GM12878 (cell line): Measurements from ENCODE around the gene THSD4. TPM values are rescaled to one million over a fixed set of nuclear protein-coding genes. Genes with fewer than 3 reads are reported as not detected.

Source experiments
- ATAC-seq: fragments of 200-7000 bp; cut with Tn5 transposase; 3 replicates; pipeline ENCODE4 v1.9.1; 2020; ENCODE audit warnings: mild to moderate bottlenecking, moderate library complexity
- BruUV-seq: library from RNA; stranded (reverse); fragments of 400-500 nt; replicated peaks from 2 replicates; lab custom pipeline; 2021; lab: Mats Ljungman, UMichigan
- CTCF ChIA-PET: fragments of 300-600 bp; sonication (Branson Sonifier 250); formaldehyde crosslinking; extraction: SDS; loops from one replicate; lab custom pipeline; 2021; ENCODE audit warnings: inconsistent platforms; lab: Yijun Ruan, JAX
- POLR2A ChIA-PET: fragments of 350-600 bp; formaldehyde crosslinking; extraction: SDS; loops from one replicate; lab custom pipeline; 2021; ENCODE audit warnings: inconsistent platforms; lab: Charles Lee
- RAD21 ChIA-PET: fragments of 300-600 bp; sonication (Branson Sonifier 250); formaldehyde crosslinking; loops from one replicate; lab custom pipeline; 2023; ENCODE audit warnings: antibody characterized with exemption; ENCODE audit not compliant: unreplicated experiment; lab: Charles Lee
- SMC1A ChIA-PET: fragments of 300-600 bp; sonication (Branson Sonifier 250); formaldehyde crosslinking; loops from one replicate; lab custom pipeline; 2023; ENCODE audit not compliant: unreplicated experiment, uncharacterized antibody; lab: Charles Lee
- DNase-seq: peaks from one replicate; pipeline ENCODE4 v3.0.0-alpha.2; 2011; ENCODE audit warnings: low read depth, low spot score
- FAIRE-seq: peaks from 3 replicates; lab custom pipeline; 2011; peaks lifted over from hg19 to GRCh38; lab: Jason Lieb, UNC
- H2AFZ ChIP-seq: 2 replicates; pipeline ENCODE4 v1.6.0; 2011; ENCODE audit warnings: low read depth, low read length, control low read depth; ENCODE audit not compliant: control insufficient read depth
- H3K27ac ChIP-seq: 2 replicates; pipeline ENCODE4 v1.5.1; 2011; ENCODE audit warnings: control low read depth; ENCODE audit not compliant: control insufficient read depth, insufficient read depth
- H3K27me3 ChIP-seq, 2 experiments: replicated peaks in 1 of 2; 2 replicates each; pipeline versions ENCODE4 v1.6.0 to v1.6.1; 2011; ENCODE audit warnings: low read length in 1 of 2; ENCODE audit not compliant: control insufficient read depth in 2 of 2, insufficient read depth in 2 of 2
- H3K36me3 ChIP-seq, 2 experiments: 2 replicates each; pipeline ENCODE4 v1.5.1; 2011; ENCODE audit warnings: low read length in 1 of 2; ENCODE audit not compliant: control insufficient read depth in 2 of 2, insufficient read depth in 2 of 2
- H3K4me1 ChIP-seq: 2 replicates; pipeline ENCODE4 v1.6.1; 2011; ENCODE audit warnings: mild to moderate bottlenecking, low read length, moderate library complexity, mixed read lengths; ENCODE audit not compliant: control insufficient read depth, insufficient read depth
- H3K4me2 ChIP-seq: 2 replicates; pipeline ENCODE4 v1.6.0; 2011; ENCODE audit warnings: control low read depth; ENCODE audit not compliant: control insufficient read depth, insufficient read depth
- H3K4me3 ChIP-seq: fragments of 200-600 bp; sonication (generic); 2 replicates; pipeline ENCODE4 v1.5.1; 2016
- H3K79me2 ChIP-seq: 2 replicates; pipeline ENCODE4 v1.6.0; 2011; ENCODE audit warnings: low read length; ENCODE audit not compliant: control insufficient read depth, insufficient read depth
- H3K9ac ChIP-seq: 2 replicates; pipeline ENCODE4 v1.8.0; 2011; ENCODE audit warnings: low read length, control low read depth, mixed read lengths; ENCODE audit not compliant: control insufficient read depth, insufficient read depth
- H3K9me3 ChIP-seq: replicated peaks from 3 replicates; pipeline ENCODE4 v1.5.1; 2011; ENCODE audit warnings: mild to moderate bottlenecking, low read length; ENCODE audit not compliant: control insufficient read depth, insufficient read depth
- H4K20me1 ChIP-seq: 2 replicates; pipeline ENCODE4 v1.6.0; 2011; ENCODE audit not compliant: control insufficient read depth, insufficient read depth
- ATF2 ChIP-seq: IDR thresholded peaks from 2 replicates; pipeline ENCODE4 v1.6.1; 2012; ENCODE audit warnings: low read length, inconsistent platforms
- BCL3 ChIP-seq: IDR thresholded peaks from 2 replicates; pipeline ENCODE4 v1.6.1; 2011; ENCODE audit warnings: borderline replicate concordance, low read depth, mild to moderate bottlenecking, moderate library complexity, low read length; ENCODE audit not compliant: insufficient read depth, poor library complexity, severe bottlenecking
- BMI1 ChIP-seq: fragments of 450-650 bp; IDR thresholded peaks from 2 replicates; pipeline ENCODE4 v1.6.1; 2016; ENCODE audit warnings: mild to moderate bottlenecking, moderate library complexity, borderline replicate concordance
- ESRRA ChIP-seq: IDR thresholded peaks from 2 replicates; pipeline ENCODE4 v1.6.1; 2012; ENCODE audit warnings: mild to moderate bottlenecking, low read length, improper control_type of control experiment
- HDAC6 ChIP-seq: fragments of 200-600 bp; sonication (generic); IDR thresholded peaks from one replicate; pipeline ENCODE4 v1.8.0; 2017; ENCODE audit warnings: antibody characterized with exemption; ENCODE audit not compliant: unreplicated experiment
- IKZF2 ChIP-seq, 2 experiments: fragments of 450-650 bp; IDR thresholded peaks; 2 replicates each; pipeline ENCODE4 v1.6.1; 2017; ENCODE audit warnings: mild to moderate bottlenecking in 2 of 2, moderate library complexity in 2 of 2
- IRF4 ChIP-seq: IDR thresholded peaks from 2 replicates; pipeline ENCODE4 v1.6.1; 2011; ENCODE audit warnings: low read depth, low read length
- IRF5 ChIP-seq: fragments of 450-650 bp; IDR thresholded peaks from 2 replicates; pipeline ENCODE4 v1.6.1; 2017; ENCODE audit warnings: borderline replicate concordance
- MYC ChIP-seq: IDR thresholded peaks from 2 replicates; pipeline ENCODE4 v1.6.1; 2011; ENCODE audit warnings: mild to moderate bottlenecking, low read length, moderate library complexity, inconsistent platforms; ENCODE audit not compliant: insufficient read depth, insufficient replicate concordance, insufficient read length, severe bottlenecking
- NFYB ChIP-seq: IDR thresholded peaks from 2 replicates; pipeline ENCODE4 v1.6.1; 2011; ENCODE audit warnings: low read depth, mild to moderate bottlenecking, low read length, improper control_type of control experiment, moderate library complexity; ENCODE audit not compliant: insufficient read depth
- RAD51 ChIP-seq: fragments of 450-650 bp; IDR thresholded peaks from 2 replicates; pipeline ENCODE4 v1.6.1; 2016; ENCODE audit warnings: moderate library complexity, mild to moderate bottlenecking, inconsistent platforms
- SIN3A ChIP-seq: IDR thresholded peaks from 2 replicates; pipeline ENCODE4 v1.6.1; 2012; ENCODE audit warnings: low read depth, low read length, improper control_type of control experiment
- STAT1 ChIP-seq: fragments of 450-650 bp; conservative IDR thresholded peaks from 2 replicates; pipeline ENCODE4 v1.6.1; 2014; ENCODE audit warnings: antibody characterized with exemption, mild to moderate bottlenecking
- WGBS: methylation state at CpG from one replicate; pipeline ENCODE4 v1.1.6; 2016; ENCODE audit warnings: low lambda C conversion rate; ENCODE audit not compliant: insufficient replicate concordance, insufficient coverage; ENCODE audit errors: missing lambda C conversion rate; 5-methylcytosine and 5-hydroxymethylcytosine counted together
- in situ Hi-C: fragments of 300-500 bp; cut with MboI; formaldehyde crosslinking; loops from 9 replicates; pipeline ENCODE4 v1.14.3; 2018; ENCODE audit warnings: mixed read lengths
- intact Hi-C: fragments of 100-400 bp; cut with micrococcal nuclease; formaldehyde crosslinking; loops from one replicate; pipeline ENCODE4 v1.14.2; 2022; ENCODE audit not compliant: unreplicated experiment
- polyA plus RNA-seq, 11 experiments: library from polyadenylated mRNA; depleted of rRNA in 4 of 11; unstranded in 6 of 11; stranded (reverse) in 5 of 11; fragments of >200 nt; fragmentation: Nextera tagmentation in 4 of 11; fragmentation: Illumina TruSeq in 1 of 11; extraction: Ambion mirVana in 4 of 11; extraction: Trizol in 1 of 11; gene quantifications; 1 replicate in 1 of 11; 2 replicates in 10 of 11; pipeline versions ENCODE4 v1.2.1 to v1.2.3, GENCODE V29; 2011 to 2016; ENCODE audit warnings: inconsistent platforms in 2 of 11, missing spikeins in 2 of 11, low read depth in 1 of 11
- total RNA-seq, 4 experiments: library from RNA; depleted of rRNA in 3 of 4; stranded (reverse); fragments of >200 nt in 3 of 4; fragmentation: Illumina TruSeq in 1 of 4; extraction: Trizol in 1 of 4; gene quantifications; 2 replicates each; pipeline versions ENCODE4 v1.2.1 to v1.2.3, GENCODE V29; 2013 to 2021
- TF ChIP-seq, protein P1 (sequence below): IDR thresholded peaks from 2 replicates; pipeline ENCODE4 v1.6.1; 2011; ENCODE audit warnings: low read depth, mild to moderate bottlenecking, low read length, moderate library complexity, borderline replicate concordance; ENCODE audit errors: extremely low read depth
- TF ChIP-seq, protein P2 (sequence below): IDR thresholded peaks from 2 replicates; pipeline ENCODE4 v1.6.1; 2012; ENCODE audit warnings: low read depth, low read length, improper control_type of control experiment

The THSD4 gene
- total and polyA plus RNA-seq, 10 of the 15 experiments (the other 5 are each of a cell fraction or from before 2014, with no cell fraction given), result 0.04 to 0.13 (median 0.05) TPM; not detected in 7

GRCh38 chr15:71294911-71295602, 179.8 kb downstream of the THSD4 start:
- DNase-seq, result no peak
- in situ Hi-C loops (no loop called here), intact Hi-C loops (no loop called here)
- TF ChIP-seq BMI1 (no peak), STAT1 (no peak), RAD51 (no peak), IRF4 (no peak), ESRRA (no peak), MYC (no peak), NFYB (no peak), IRF5 (no peak), IKZF2 (IDR thresholded peaks at IDR 0.05) (no peak), BCL3 (no peak), HDAC6 (no peak), SIN3A (no peak), ATF2 (no peak)
- TF ChIP-seq, protein P1, sequence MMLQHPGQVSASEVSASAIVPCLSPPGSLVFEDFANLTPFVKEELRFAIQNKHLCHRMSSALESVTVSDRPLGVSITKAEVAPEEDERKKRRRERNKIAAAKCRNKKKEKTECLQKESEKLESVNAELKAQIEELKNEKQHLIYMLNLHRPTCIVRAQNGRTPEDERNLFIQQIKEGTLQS, result no peak
- TF ChIP-seq, protein P2, sequence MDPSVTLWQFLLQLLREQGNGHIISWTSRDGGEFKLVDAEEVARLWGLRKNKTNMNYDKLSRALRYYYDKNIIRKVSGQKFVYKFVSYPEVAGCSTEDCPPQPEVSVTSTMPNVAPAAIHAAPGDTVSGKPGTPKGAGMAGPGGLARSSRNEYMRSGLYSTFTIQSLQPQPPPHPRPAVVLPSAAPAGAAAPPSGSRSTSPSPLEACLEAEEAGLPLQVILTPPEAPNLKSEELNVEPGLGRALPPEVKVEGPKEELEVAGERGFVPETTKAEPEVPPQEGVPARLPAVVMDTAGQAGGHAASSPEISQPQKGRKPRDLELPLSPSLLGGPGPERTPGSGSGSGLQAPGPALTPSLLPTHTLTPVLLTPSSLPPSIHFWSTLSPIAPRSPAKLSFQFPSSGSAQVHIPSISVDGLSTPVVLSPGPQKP, result no peak
- RAD21 ChIA-PET, result no interaction called here
- Histone ChIP-seq H3K4me2 (no peak overlapping the region), H3K79me2 (no peaks in the 10 kb centered on the region), H3K36me3 (no peaks in the 10 kb centered on the region), H3K27ac (no peak overlapping the region), H4K20me1 (no peaks in the 10 kb centered on the region), H2AFZ (no peak overlapping the region), H3K27me3 (no peaks in the 10 kb centered on the region), H3K9ac (no peak overlapping the region), H3K4me3 (no peak overlapping the region), H3K9me3 (no peaks in the 10 kb centered on the region), H3K4me1 (no peaks in the 10 kb centered on the region)
- no peak for ATAC-seq
- SMC1A ChIA-PET, result no interaction called here
- POLR2A ChIA-PET, result interaction anchor here (0.6 kb wide), 1 partner anchor 290 kb away, joined by 3 read pairs; no protein-coding TSS in a partner anchor
- no peak for FAIRE-seq
- BruUV-seq, result no TSS peak
- 28% methylated on average over 6 of the region's 6 CpGs for WGBS
- CTCF ChIA-PET, result no interaction called here
